Spleen (tissue), 11 donors: ENCODE data around the gene PRAMEF11. TPM values are rescaled to one million over a fixed set of nuclear protein-coding genes. Genes with fewer than 3 reads are reported as not detected.
"Not testable (repeated sequence)": the region's sequence is repeated elsewhere in the genome, so short reads cannot be mapped to it uniquely, and the experiment has no call there.

Experiments
- DNase-seq: peaks from one replicate; pipeline ENCODE4 v3.0.0-alpha.2; 2020
- H3K27ac ChIP-seq, 8 donors: fragments of 200-600 bp; sonication (generic) in 7 of 8; 1 replicate in 4 of 8; 2 replicates in 4 of 8; pipeline versions ENCODE4 v1.5.0 to v1.8.0; 2016 to 2021; ENCODE audit warnings: inconsistent platforms in 4 of 8, mild to moderate bottlenecking in 4 of 8, moderate library complexity in 1 of 8
- H3K27me3 ChIP-seq, 7 donors: fragments of 200-600 bp; sonication (generic) in 6 of 7; replicated peaks in 1 of 7; 1 replicate in 4 of 7; 2 replicates in 3 of 7; pipeline versions ENCODE4 v1.5.0 to v1.8.0; 2016 to 2021; ENCODE audit warnings: inconsistent platforms in 3 of 7, mild to moderate bottlenecking in 1 of 7
- H3K36me3 ChIP-seq, 6 donors: fragments of 200-600 bp; sonication (generic) in 5 of 6; 1 replicate in 4 of 6; 2 replicates in 2 of 6; pipeline versions ENCODE4 v1.5.0 to v1.8.0; 2016 to 2021; ENCODE audit warnings: inconsistent platforms in 2 of 6
- H3K4me1 ChIP-seq, 6 donors: fragments of 200-600 bp; sonication (generic) in 5 of 6; 1 replicate in 3 of 6; 2 replicates in 3 of 6; pipeline versions ENCODE4 v1.5.0 to v1.8.0; 2016 to 2021; ENCODE audit warnings: inconsistent platforms in 3 of 6
- H3K4me3 ChIP-seq, 8 donors: fragments of 200-600 bp; sonication (generic) in 7 of 8; 1 replicate in 4 of 8; 2 replicates in 4 of 8; pipeline versions ENCODE4 v1.5.0 to v1.8.0; 2016 to 2021; ENCODE audit warnings: inconsistent platforms in 4 of 8, mild to moderate bottlenecking in 4 of 8, moderate library complexity in 2 of 8
- H3K9me3 ChIP-seq, 8 donors: fragments of 200-600 bp; sonication (generic) in 7 of 8; 1 replicate in 4 of 8; 2 replicates in 4 of 8; pipeline versions ENCODE4 v1.5.0 to v1.8.0; 2016 to 2021; ENCODE audit warnings: inconsistent platforms in 4 of 8
- CTCF ChIP-seq, 11 experiments: fragments of 200-600 bp in 7 of 11; fragments of 450-650 bp in 4 of 11; sonication (generic) in 4 of 11; IDR thresholded peaks in 8 of 11; conservative IDR thresholded peaks in 3 of 11; 1 replicate in 7 of 11; 2 replicates in 4 of 11; pipeline versions ENCODE4 v1.4.0 to v1.8.0; 2016 to 2021; ENCODE audit warnings: antibody characterized with exemption in 11 of 11, inconsistent platforms in 4 of 11, mild to moderate bottlenecking in 1 of 11
- POLR2A ChIP-seq, 3 donors: fragments of 450-650 bp; IDR thresholded peaks; one replicate each; pipeline ENCODE4 v1.5.1; 2017; ENCODE audit warnings: antibody characterized with exemption in 3 of 3, mild to moderate bottlenecking in 1 of 3
- POLR2AphosphoS5 ChIP-seq, 3 donors: sonication (generic); formaldehyde crosslinking; IDR thresholded peaks; one replicate each; pipeline ENCODE4 v1.5.1; 2017; ENCODE audit warnings: antibody characterized with exemption in 3 of 3
- WGBS, 5 donors: extraction: QIAGEN DNeasy Blood & Tissue Kit in 3 of 5; methylation state at CpG; one replicate each; pipeline versions ENCODE4 v1.1.5 to v1.1.7; 2013 to 2018; 5-methylcytosine and 5-hydroxymethylcytosine counted together
- intact Hi-C: fragments of 100-400 bp; cut with DNase I; formaldehyde crosslinking; loops from one replicate; pipeline ENCODE4 v1.15.0; 2023; ENCODE audit warnings: low total_unique reads
- polyA plus RNA-seq, 3 donors: library from polyadenylated mRNA; stranded (reverse); fragments of 200-250 nt; gene quantifications; one replicate each; pipeline ENCODE4 v1.2.1, GENCODE V29; 2013
- total RNA-seq, 7 donors: library from RNA; depleted of rRNA in 3 of 7; stranded (reverse); fragments of >200 nt in 3 of 7; fragmentation: NEBNext Ultra II Directional in 4 of 7; extraction: Animal tissue kit (Norgen Biotek cat#: 25700) in 4 of 7; gene quantifications; one replicate each; pipeline versions ENCODE4 v1.1.0 to v1.2.1, GENCODE V29; 2016 to 2021
- donor health status: healthy with polysubstance abuse.
- donor health status: DM: no; HTN: no; CAD: no; lungs with moderate emphysema.
- donor health status: DM: no; HTN: no; CAD: no.
- donor health status: Bipolar disorder and iron deficiency.
- donor health status: healthy.
- donor health status: DM: no; HTN: no; CAD: no.
- donor health status: DM: yes; HTN: yes; CAD: no.

PRAMEF11 gene
- total and polyA plus RNA-seq, 10 donors = not detected

- 52 to 85% (median 70%) methylated on average over 4 of the region's 4 CpGs for WGBS, 5 donors
- H3K9me3 ChIP-seq = peaks cover 0 to 8% (median 0%) of the 10 kb centered on the region in 8 donors
- H3K27me3 ChIP-seq = peaks cover 0 to 4% (median 0%) of the 10 kb centered on the region in 7 donors
- no peak for DNase-seq
- intact Hi-C loops = no loop called here
- no peak for TF ChIP-seq POLR2AphosphoS5 (IDR thresholded peaks at IDR 0.05)
- no peak for TF ChIP-seq CTCF (IDR thresholded peaks at IDR 0.05 in 8 of 11, conservative IDR thresholded peaks at IDR 0.05 in 3 of 11)
- H3K36me3 ChIP-seq = no peaks in the 10 kb centered on the region
- H3K4me3 ChIP-seq = no peak overlapping the region
- no peaks in the 10 kb centered on the region for H3K4me1 ChIP-seq
- H3K27ac ChIP-seq = no peak overlapping the region
These were observed 32.3 kb downstream of the PRAMEF11 start for GRCh38 chr1:12798911-12799310.

GRCh38 chr1:12791097-12791496 lies 40.1 kb downstream of the PRAMEF11 start, which contains the start of gene PRAMEF1:
PRAMEF1 (plus strand) TSS chr1:12791397; CDS start chr1:12793228, 1,831 bp downstream.
- H3K9me3 ChIP-seq = peaks cover 0 to 20% (median 6%) of the 10 kb centered on the region in 8 donors
- intact Hi-C loops = not testable (repeated sequence)

GRCh38 chr1:12784729-12785128 lies 46.5 kb downstream of the PRAMEF11 start:
- DNase-seq, intact Hi-C loops, H3K36me3 ChIP-seq, H3K27me3 ChIP-seq, H3K27ac ChIP-seq, H3K4me3 ChIP-seq, H3K4me1 ChIP-seq: not testable (repeated sequence)
- 81 to 94% (median 83%) methylated on average over 7 to 8 of the region's 8 CpGs for WGBS, 5 donors
- H3K9me3 ChIP-seq = peaks cover 0 to 51% (median 37%) of the 10 kb centered on the region in 8 donors

More at GRCh38 chr1:12791097-12791496, 40.1 kb downstream of the PRAMEF11 start, which contains the start of gene PRAMEF1:
- not testable (repeated sequence) for H3K36me3 ChIP-seq, H3K27ac ChIP-seq, H3K4me3 ChIP-seq, DNase-seq, H3K27me3 ChIP-seq, H3K4me1 ChIP-seq
- 81 to 96% (median 86%) methylated on average over 3 to 5 of the region's 5 CpGs for WGBS, 5 donors

- DNase-seq, H3K36me3 ChIP-seq, H3K4me1 ChIP-seq, intact Hi-C loops, H3K27ac ChIP-seq, H3K27me3 ChIP-seq, H3K4me3 ChIP-seq: not testable (repeated sequence)
- 31 to 48% (median 38%) methylated on average over 6 of the region's 7 CpGs for WGBS, 5 donors
- H3K9me3 ChIP-seq = peaks cover 0 to 51% (median 37%) of the 10 kb centered on the region in 8 donors
These were observed 47.4 kb downstream of the PRAMEF11 start for GRCh38 chr1:12783783-12784182.

- H3K36me3 ChIP-seq, H3K27ac ChIP-seq, DNase-seq, intact Hi-C loops, H3K4me3 ChIP-seq, H3K27me3 ChIP-seq, H3K4me1 ChIP-seq: not testable (repeated sequence)
- H3K9me3 ChIP-seq = peaks cover 0 to 35% (median 34%) of the 10 kb centered on the region in 8 donors
- 72 to 86% (median 80%) methylated on average over 4 to 5 of the region's 5 CpGs for WGBS, 5 donors
These were observed 49.7 kb downstream of the PRAMEF11 start for GRCh38 chr1:12781488-12781887.

- Histone ChIP-seq H3K27me3 (peaks cover 0 to 15% (median 0%) of the 10 kb centered on the region in 7 donors), H3K4me1 (no peaks in the 10 kb centered on the region), H3K9me3 (peaks cover 0 to 9% (median 9%) of the 10 kb centered on the region in 8 donors), H3K36me3 (no peaks in the 10 kb centered on the region), H3K27ac (no peak overlapping the region), H3K4me3 (no peak overlapping the region)
- WGBS, 5 donors = 84 to 94% (median 89%) methylated on average over 6 of the region's 6 CpGs
- DNase-seq = no peak
- TF ChIP-seq POLR2A (IDR thresholded peaks at IDR 0.05) = no peak
- intact Hi-C loops = no loop called here
These were observed 52.3 kb downstream of the PRAMEF11 start for GRCh38 chr1:12778907-12779306.

GRCh38 chr1:12778061-12778460 lies 53.1 kb downstream of the PRAMEF11 start:
- Histone ChIP-seq H3K9me3 (peaks cover 0 to under 1% (median under 1%) of the 10 kb centered on the region in 8 donors), H3K4me1 (no peaks in the 10 kb centered on the region), H3K27me3 (peaks cover 0 to 15% (median 0%) of the 10 kb centered on the region in 7 donors), H3K27ac (no peak overlapping the region), H3K4me3 (no peak overlapping the region), H3K36me3 (no peaks in the 10 kb centered on the region)
- TF ChIP-seq POLR2A (IDR thresholded peaks at IDR 0.05) (no peak), POLR2AphosphoS5 (IDR thresholded peaks at IDR 0.05) (no peak), CTCF (IDR thresholded peaks at IDR 0.05 in 8 of 11, conservative IDR thresholded peaks at IDR 0.05 in 3 of 11) (no peak)
- WGBS, 5 donors = 80 to 90% (median 88%) methylated on average over 4 of the region's 4 CpGs
- intact Hi-C loops = no loop called here
- no peak for DNase-seq
